GM18858 (cell line): ENCODE data around the gene HDAC9.

Experiments
- ATAC-seq: cut with Tn5 transposase; IDR thresholded peaks from one replicate; pipeline ENCODE4 v1.9.1; 2021; ENCODE audit not compliant: unreplicated experiment

Gene HDAC9

DNA sequence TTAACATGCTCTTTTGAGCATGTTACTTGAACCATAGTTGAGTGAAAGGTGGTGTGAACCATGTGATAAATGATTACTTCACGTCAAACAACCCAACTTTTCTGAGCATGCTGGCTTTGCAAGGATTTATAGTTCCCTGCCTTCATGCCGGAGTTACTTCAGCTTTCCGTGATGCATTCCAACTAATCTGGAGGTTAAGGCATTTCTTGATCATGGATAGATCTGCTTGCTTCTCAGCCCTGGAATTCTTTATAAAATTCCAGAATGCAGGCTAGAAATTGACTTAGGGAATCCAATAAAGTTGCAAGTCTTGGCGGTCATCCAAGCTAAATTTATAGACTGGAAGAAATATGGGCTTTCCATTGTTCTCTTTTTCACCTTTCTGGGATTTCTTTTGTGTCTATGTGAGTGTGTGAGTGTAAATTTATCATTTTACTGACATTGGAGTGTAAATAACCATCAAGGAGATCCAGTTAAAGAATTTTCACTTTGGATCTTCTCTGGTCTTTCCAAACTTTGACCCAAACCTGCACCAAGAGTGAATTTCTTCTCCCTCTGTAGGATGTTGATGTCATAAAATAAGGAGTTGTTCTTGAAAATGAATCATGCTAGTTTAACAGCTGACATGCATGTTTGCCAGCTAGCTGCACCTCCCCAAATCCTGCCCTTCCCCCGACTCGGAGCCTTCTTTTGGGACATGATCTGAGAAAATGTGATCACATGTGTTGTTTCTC, 332.9 kb downstream of the HDAC9 start:
- ATAC-seq, result no peak

GRCh38 chr7:18828994-18829857, 333.7 kb downstream of the HDAC9 start:
- ATAC-seq, result no peak

DNA sequence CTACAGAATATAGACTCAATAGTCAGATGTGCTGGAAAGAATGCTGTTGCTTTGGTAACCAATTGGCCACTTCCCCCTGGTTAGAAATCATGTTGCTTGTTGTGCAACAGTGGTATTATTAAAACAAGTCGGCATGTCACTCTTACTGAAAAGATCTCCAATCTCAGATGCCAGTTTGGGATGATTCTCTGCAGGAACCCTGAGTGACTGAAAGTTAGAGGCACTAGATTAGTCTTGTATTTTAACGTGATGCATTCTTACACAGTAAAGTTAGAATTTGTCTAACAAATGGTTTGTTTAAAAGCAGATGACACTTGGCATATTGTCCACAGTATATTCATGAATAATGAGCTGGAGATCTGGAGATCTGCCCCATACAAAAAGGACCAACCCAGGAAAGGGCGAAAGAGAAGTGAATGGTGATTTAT, 334.3 kb downstream of the HDAC9 start:
- no peak for ATAC-seq

DNA sequence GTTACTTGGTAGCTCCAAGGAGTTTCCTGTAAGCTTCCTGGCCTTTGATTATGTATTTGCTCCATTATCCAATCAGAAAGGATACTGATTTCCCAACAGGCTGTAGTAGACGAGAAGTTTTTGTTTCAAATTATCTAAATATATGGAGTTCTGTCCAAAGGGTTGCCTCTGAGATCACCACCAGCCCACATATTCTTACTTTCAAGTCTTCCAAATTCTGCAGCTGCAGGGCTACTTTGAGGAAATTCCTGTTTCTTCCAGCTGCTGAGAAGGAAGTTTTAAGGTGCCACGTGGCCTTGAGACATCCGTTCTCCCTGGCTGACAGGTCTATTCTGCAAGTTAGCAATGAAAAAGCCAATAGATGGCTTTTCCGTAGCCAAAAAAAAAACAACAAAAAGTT, 335.9 kb downstream of the HDAC9 start:
- ATAC-seq, result no peak

DNA sequence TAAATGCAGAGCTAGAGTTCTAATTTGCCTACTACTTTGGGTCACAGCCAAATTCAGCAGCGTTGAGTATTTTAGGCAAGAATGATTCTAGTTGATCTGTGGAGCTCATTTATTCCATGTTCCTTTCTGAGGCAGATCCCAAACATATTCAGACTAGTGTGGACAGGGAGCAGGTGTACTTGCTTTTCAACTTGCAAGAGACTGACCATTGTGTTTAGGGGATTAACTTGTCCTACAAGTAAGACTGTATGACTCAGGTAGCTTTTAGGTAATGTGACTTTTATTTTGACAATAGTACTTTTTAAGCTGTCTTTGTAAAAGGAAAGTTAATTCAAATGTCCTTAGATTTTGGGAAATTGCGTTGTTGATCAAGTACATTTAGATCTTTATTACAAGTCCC, 336.4 kb downstream of the HDAC9 start:
- ATAC-seq, result no peak

DNA sequence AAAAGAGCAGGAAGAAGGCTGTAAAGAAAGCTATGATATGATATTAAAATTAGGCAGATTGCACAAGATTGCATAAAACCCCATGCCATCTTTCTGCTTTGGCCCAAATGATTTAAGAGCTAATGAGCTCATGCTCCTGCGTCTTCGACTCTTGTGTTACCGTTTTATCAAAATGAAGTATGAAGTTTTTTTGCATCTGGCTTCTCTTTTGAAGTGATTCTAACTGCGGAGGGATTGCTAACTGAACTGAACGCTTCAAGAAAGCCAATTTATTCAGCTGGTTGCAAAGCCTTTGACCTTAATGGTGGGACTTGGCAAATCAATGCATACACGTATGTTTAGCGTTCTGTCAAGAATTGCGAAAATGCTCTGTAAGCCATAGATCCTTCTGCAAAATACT, 339.0 kb downstream of the HDAC9 start:
- no peak for ATAC-seq

GRCh38 chr7:18835001-18835690, 339.6 kb downstream of the HDAC9 start:
- no peak for ATAC-seq

GRCh38 chr7:18843979-18844378, 348.4 kb downstream of the HDAC9 start:
- no peak for ATAC-seq

GRCh38 chr7:18844735-18845134, 349.2 kb downstream of the HDAC9 start:
- no peak for ATAC-seq

DNA sequence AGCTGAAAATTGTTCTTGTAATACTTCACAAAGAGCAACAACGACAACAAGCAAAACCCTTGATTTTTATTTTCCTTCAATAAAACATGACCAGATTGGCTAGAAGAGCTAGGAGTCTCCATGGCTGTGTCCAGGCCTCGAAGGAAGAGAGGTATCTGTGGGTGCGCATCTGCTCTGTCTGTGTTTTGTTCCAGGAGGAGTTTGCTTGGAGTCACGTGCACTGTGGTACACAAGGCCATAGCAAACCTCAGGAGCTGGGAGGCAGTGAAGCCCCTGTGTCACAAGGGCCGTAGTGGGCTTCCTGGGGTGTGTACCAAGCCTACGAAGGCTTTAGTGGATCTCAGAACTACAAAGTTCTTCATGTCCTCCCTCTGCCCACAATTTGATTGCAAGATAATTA, 350.2 kb downstream of the HDAC9 start:
- ATAC-seq, result no peak

DNA sequence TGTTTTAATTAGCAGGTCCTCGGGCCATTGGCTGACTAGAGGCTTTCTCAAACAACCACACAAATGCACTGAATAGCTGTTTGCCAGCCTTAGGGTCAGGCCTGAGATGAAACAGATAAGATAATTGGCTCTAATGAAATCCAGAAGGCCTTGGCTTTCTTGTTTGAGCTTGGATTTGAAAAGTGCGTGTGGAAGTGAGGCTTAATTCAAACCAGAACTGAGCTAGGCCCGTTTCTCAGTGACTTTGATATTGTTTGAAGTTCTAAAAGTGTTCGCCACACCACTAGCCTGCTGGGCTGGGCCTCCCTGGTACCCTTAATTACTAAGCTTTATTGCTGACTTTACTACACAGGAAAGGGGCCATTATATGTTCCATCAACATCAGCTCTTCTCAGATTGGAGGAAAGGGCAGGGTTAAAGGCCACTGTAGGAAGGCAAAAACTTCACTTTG, 351.2 kb downstream of the HDAC9 start:
- ATAC-seq, result no peak

GRCh38 chr7:18849130-18849529, 353.6 kb downstream of the HDAC9 start:
- ATAC-seq, result no peak

- no peak for ATAC-seq
These were observed 360.2 kb downstream of the HDAC9 start for GRCh38 chr7:18855796-18856195.

DNA sequence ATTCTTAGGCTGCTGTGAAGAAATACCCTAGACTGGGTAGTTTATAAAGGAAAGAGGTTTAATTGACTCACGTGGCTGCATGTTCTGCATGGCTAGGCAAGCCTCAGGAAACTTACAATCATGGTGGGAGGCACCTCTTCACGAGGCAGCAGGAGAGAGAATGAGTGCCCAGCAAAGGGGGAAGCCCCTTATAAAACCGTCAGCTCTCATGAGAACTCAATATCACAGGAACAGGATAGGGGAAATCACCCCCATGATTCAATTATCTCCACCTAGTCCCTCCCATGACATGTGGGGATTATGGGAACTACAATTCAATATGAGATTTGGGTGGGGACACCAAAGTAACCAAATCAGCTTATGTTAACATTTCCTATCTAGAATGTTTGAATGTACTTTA, 362.7 kb downstream of the HDAC9 start:
- ATAC-seq, result no peak

- no peak for ATAC-seq
These were observed 363.8 kb downstream of the HDAC9 start for GRCh38 chr7:18859318-18859717.

DNA sequence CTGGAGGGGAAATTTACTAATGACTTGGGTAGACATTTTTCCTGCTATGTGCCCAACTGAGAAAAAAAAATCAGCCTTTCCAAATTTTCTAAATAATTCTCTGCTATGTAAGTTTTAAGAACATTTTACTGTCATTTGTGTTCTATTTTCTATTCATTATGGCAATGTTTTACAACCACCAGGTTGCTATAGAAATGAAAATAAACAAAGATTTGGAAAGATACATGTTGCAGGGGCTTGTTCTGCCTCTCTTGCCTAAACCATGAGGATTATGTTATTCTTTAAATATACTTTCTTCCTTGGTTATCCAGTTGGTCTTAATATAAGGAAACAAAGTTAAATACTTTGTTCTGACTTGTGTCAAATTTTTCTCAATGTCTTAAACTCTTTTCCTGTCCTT, 364.7 kb downstream of the HDAC9 start:
- no peak for ATAC-seq

DNA sequence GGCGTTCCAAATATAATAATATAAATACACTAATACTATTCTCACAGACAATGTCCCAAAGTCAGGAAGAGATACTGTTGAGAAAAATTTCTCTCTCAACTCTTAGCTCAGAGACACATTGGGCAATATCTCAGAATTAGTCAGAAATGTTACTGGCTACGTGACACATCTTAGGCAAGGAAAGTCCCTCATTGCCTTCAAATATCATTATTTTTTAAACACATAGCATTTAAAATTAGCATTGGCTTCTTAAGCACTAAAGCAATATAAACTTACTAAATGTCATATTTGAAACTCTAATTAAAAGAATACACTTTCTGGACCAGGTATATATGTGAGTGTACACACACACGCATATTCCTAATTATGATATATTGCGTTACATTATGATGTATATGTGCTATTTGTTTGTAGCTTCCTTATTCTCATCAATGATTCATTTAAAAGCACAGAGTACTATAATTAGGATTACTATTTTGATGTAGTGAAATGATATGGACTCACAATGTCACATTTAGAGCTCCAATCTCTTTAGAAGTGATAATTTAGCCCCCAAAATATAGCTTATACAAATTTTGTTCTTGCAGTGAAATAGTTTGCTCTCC, 366.1 kb downstream of the HDAC9 start:
- peak; percentile 86 for ATAC-seq

- ATAC-seq, result no peak
These were observed 369.4 kb downstream of the HDAC9 start for GRCh38 chr7:18864967-18865366.

DNA sequence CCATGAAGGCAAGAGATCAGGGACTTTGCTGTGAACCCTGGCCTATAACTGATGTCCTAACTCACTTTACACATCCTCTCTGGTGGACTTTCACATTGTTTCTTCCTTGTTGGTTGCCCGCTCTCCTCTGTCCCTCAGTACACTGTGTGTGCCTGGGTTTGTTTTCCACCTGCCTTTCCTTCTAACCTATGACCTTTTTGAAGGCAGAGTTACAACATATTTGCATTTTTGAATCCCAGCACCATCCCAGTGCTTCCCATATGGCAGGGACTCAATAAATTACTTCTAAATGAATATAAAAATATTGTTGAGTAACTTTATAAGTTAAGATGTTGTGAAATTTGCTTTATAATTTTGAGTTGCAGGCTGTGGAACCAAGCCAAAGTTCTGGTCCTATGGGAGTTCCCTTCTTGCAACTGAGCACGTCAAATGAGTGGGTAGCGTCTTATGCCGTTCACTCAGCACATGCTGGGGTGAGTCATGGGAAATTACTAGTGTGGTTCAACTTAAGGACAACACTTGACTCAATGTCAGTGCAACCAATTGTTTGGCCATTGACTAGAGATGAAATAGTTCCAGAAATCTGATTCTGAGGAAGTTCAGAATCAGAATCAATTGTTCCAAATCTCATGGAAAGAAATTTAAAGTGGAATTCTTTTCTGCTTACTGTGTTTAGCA, 370.9 kb downstream of the HDAC9 start:
- ATAC-seq, result peak; percentile 93

- no peak for ATAC-seq
These were observed 376.8 kb downstream of the HDAC9 start for GRCh38 chr7:18872344-18872743.
